Activated T-cell treated with anti-CD3 and anti-CD28 coated beads, Interleukin-2, amount 50 U/mL, for 24 hours (primary cell): Measurements from ENCODE around the gene WDR4.
A peak's percentile ranks its signal among the peaks of the same experiment; 100 is the strongest.
"Not testable (repeated sequence)": the region's sequence is repeated elsewhere in the genome, so short reads cannot be mapped to it uniquely, and the experiment has no call there.

Experiments used
- DNase-seq: peaks from one replicate; pipeline ENCODE4 v3.0.0-alpha.2; 2020
- H3K27ac Mint-ChIP-seq: 2 replicates; pipeline ENCODE4 v1.8.0; 2020; ENCODE audit warnings: mild to moderate bottlenecking, mixed read lengths
- H3K27me3 Mint-ChIP-seq: 2 replicates; pipeline ENCODE4 v1.8.0; 2020; ENCODE audit warnings: mixed read lengths
- H3K36me3 Mint-ChIP-seq: 2 replicates; pipeline ENCODE4 v1.8.0; 2020; ENCODE audit warnings: low read depth, mixed read lengths
- H3K4me1 Mint-ChIP-seq: 2 replicates; pipeline ENCODE4 v1.8.0; 2020; ENCODE audit warnings: low read depth, mixed read lengths
- H3K4me3 Mint-ChIP-seq: 2 replicates; pipeline ENCODE4 v1.8.0; 2020; ENCODE audit warnings: mild to moderate bottlenecking, moderate library complexity, mixed read lengths
- H3K9me3 Mint-ChIP-seq: 2 replicates; pipeline ENCODE4 v1.8.0; 2020; ENCODE audit warnings: mixed read lengths

WDR4 gene

GRCh38 chr21:42903817-42904216 lies 24.5 kb upstream of the WDR4 start:
- H3K36me3 Mint-ChIP-seq = peaks cover 81% of the 10 kb centered on the region
- H3K4me1 Mint-ChIP-seq = peaks cover 2% of the 10 kb centered on the region
- no peak for DNase-seq
- no peaks in the 10 kb centered on the region for H3K27me3 Mint-ChIP-seq
- H3K9me3 Mint-ChIP-seq = no peaks in the 10 kb centered on the region
- no peak overlapping the region for H3K27ac Mint-ChIP-seq
- no peak overlapping the region for H3K4me3 Mint-ChIP-seq

GRCh38 chr21:42900446-42900845 lies 21.1 kb upstream of the WDR4 start:
- Mint-ChIP-seq H3K4me3 (no peak overlapping the region), H3K9me3 (no peaks in the 10 kb centered on the region), H3K36me3 (peaks cover 72% of the 10 kb centered on the region), H3K27ac (no peak overlapping the region), H3K4me1 (peaks cover 14% of the 10 kb centered on the region), H3K27me3 (no peaks in the 10 kb centered on the region)
- no peak for DNase-seq

- Mint-ChIP-seq H3K36me3 (peaks cover 29% of the 10 kb centered on the region), H3K27ac (peak within 1 kb of the TSS; percentile 92), H3K27me3 (no peaks in the 10 kb centered on the region), H3K4me1 (peaks cover 20% of the 10 kb centered on the region), H3K9me3 (no peaks in the 10 kb centered on the region), H3K4me3 (peak within 1 kb of the TSS; percentile 88)
- peak; percentile 100 for DNase-seq
These were observed 13.8 kb upstream of the WDR4 start, which contains the start of gene NDUFV3 for GRCh38 chr21:42892931-42893755. Gene NDUFV3, plus strand, starts transcription at chr21:42893309. Its CDS starts 25 bp downstream, at chr21:42893334.

- Mint-ChIP-seq H3K9me3 (no peaks in the 10 kb centered on the region), H3K27me3 (no peaks in the 10 kb centered on the region), H3K36me3 (peaks cover 23% of the 10 kb centered on the region), H3K27ac (peak overlapping the region; percentile 92), H3K4me1 (peaks cover 17% of the 10 kb centered on the region), H3K4me3 (peak overlapping the region; percentile 88)
- no peak for DNase-seq
These were observed 13.2 kb upstream of the WDR4 start for GRCh38 chr21:42892582-42892930.

GRCh38 chr21:42887326-42887725 lies 8.0 kb upstream of the WDR4 start:
- no peaks in the 10 kb centered on the region for H3K36me3 Mint-ChIP-seq
- H3K27ac Mint-ChIP-seq = no peak overlapping the region
- H3K4me1 Mint-ChIP-seq = peaks cover 2% of the 10 kb centered on the region
- H3K9me3 Mint-ChIP-seq = no peaks in the 10 kb centered on the region
- no peaks in the 10 kb centered on the region for H3K27me3 Mint-ChIP-seq
- H3K4me3 Mint-ChIP-seq = no peak overlapping the region
- DNase-seq = no peak

- Mint-ChIP-seq H3K4me3 (no peak overlapping the region), H3K27me3 (no peaks in the 10 kb centered on the region), H3K27ac (no peak overlapping the region), H3K9me3 (no peaks in the 10 kb centered on the region), H3K36me3 (peaks cover 16% of the 10 kb centered on the region), H3K4me1 (peaks cover 19% of the 10 kb centered on the region)
- DNase-seq = no peak
These were observed 4.6 kb upstream of the WDR4 start for GRCh38 chr21:42883921-42884320.

- peaks cover 51% of the 10 kb centered on the region for H3K36me3 Mint-ChIP-seq
- peak overlapping the region; percentile 92 for H3K4me3 Mint-ChIP-seq
These were observed 1.0 kb upstream of the WDR4 start for GRCh38 chr21:42880352-42880751.

GRCh38 chr21:42878678-42878992 lies 704 bp downstream of the WDR4 start:
- Mint-ChIP-seq H3K36me3 (peaks cover 69% of the 10 kb centered on the region), H3K4me3 (peak overlapping the region; percentile 92), H3K4me1 (peaks cover 33% of the 10 kb centered on the region), H3K27me3 (no peaks in the 10 kb centered on the region), H3K9me3 (no peaks in the 10 kb centered on the region), H3K27ac (peak overlapping the region; percentile 94)
- no peak for DNase-seq

More at GRCh38 chr21:42880352-42880751, 1.0 kb upstream of the WDR4 start:
- no peak for DNase-seq
- peak overlapping the region; percentile 94 for H3K27ac Mint-ChIP-seq
- peaks cover 29% of the 10 kb centered on the region for H3K4me1 Mint-ChIP-seq
- no peaks in the 10 kb centered on the region for H3K27me3 Mint-ChIP-seq
- H3K9me3 Mint-ChIP-seq = no peaks in the 10 kb centered on the region

- Mint-ChIP-seq H3K4me1 (peaks cover 32% of the 10 kb centered on the region), H3K27ac (peak overlapping the region; percentile 40), H3K36me3 (peaks cover 97% of the 10 kb centered on the region)
- not testable (repeated sequence) for H3K27me3 Mint-ChIP-seq, DNase-seq, H3K4me3 Mint-ChIP-seq, H3K9me3 Mint-ChIP-seq
These were observed 3.5 kb downstream of the WDR4 start for GRCh38 chr21:42875811-42876210.

- H3K4me3 Mint-ChIP-seq = no peak overlapping the region
- no peak overlapping the region for H3K27ac Mint-ChIP-seq
- no peaks in the 10 kb centered on the region for H3K9me3 Mint-ChIP-seq
- peaks cover 24% of the 10 kb centered on the region for H3K4me1 Mint-ChIP-seq
- H3K27me3 Mint-ChIP-seq = no peaks in the 10 kb centered on the region
- no peak for DNase-seq
- H3K36me3 Mint-ChIP-seq = peaks cover 100% of the 10 kb centered on the region
These were observed 6.2 kb downstream of the WDR4 start for GRCh38 chr21:42873096-42873495.

- Mint-ChIP-seq H3K9me3 (no peaks in the 10 kb centered on the region), H3K36me3 (peaks cover 97% of the 10 kb centered on the region), H3K4me3 (no peak overlapping the region), H3K27ac (peak overlapping the region; percentile 62), H3K27me3 (no peaks in the 10 kb centered on the region), H3K4me1 (peaks cover 37% of the 10 kb centered on the region)
- no peak for DNase-seq
These were observed 11.1 kb downstream of the WDR4 start for GRCh38 chr21:42868196-42868595.

- Mint-ChIP-seq H3K9me3 (no peaks in the 10 kb centered on the region), H3K4me1 (peaks cover 36% of the 10 kb centered on the region), H3K4me3 (no peak overlapping the region), H3K27ac (no peak overlapping the region), H3K36me3 (peaks cover 94% of the 10 kb centered on the region), H3K27me3 (no peaks in the 10 kb centered on the region)
- no peak for DNase-seq
These were observed 13.6 kb downstream of the WDR4 start for GRCh38 chr21:42865776-42866160.

GRCh38 chr21:42864815-42865775 lies 14.2 kb downstream of the WDR4 start:
- Mint-ChIP-seq H3K4me1 (peaks cover 36% of the 10 kb centered on the region), H3K9me3 (no peaks in the 10 kb centered on the region), H3K36me3 (peaks cover 94% of the 10 kb centered on the region), H3K27me3 (no peaks in the 10 kb centered on the region), H3K4me3 (no peak overlapping the region), H3K27ac (no peak overlapping the region)
- DNase-seq = no peak

GRCh38 chr21:42864286-42864685 lies 15.1 kb downstream of the WDR4 start:
- no peak overlapping the region for H3K27ac Mint-ChIP-seq
- no peak for DNase-seq

GRCh38 chr21:42863504-42863870 lies 15.9 kb downstream of the WDR4 start:
- H3K27ac Mint-ChIP-seq = no peak overlapping the region
- no peak overlapping the region for H3K4me3 Mint-ChIP-seq
- no peak for DNase-seq
- peaks cover 32% of the 10 kb centered on the region for H3K4me1 Mint-ChIP-seq
- H3K27me3 Mint-ChIP-seq = no peaks in the 10 kb centered on the region
- H3K36me3 Mint-ChIP-seq = peaks cover 94% of the 10 kb centered on the region
- no peaks in the 10 kb centered on the region for H3K9me3 Mint-ChIP-seq

More at GRCh38 chr21:42864286-42864685, 15.1 kb downstream of the WDR4 start:
- peaks cover 94% of the 10 kb centered on the region for H3K36me3 Mint-ChIP-seq
- H3K4me3 Mint-ChIP-seq = no peak overlapping the region
- H3K27me3 Mint-ChIP-seq = no peaks in the 10 kb centered on the region
- H3K9me3 Mint-ChIP-seq = no peaks in the 10 kb centered on the region
- peaks cover 34% of the 10 kb centered on the region for H3K4me1 Mint-ChIP-seq
